Activated CD8-positive, alpha-beta memory T cell treated with anti-CD3 and anti-CD28 coated beads, Interleukin-2, amount 50 U/mL, for 1 hour (primary cell): ENCODE data around the gene TAS2R19.
"Not testable (repeated sequence)": the region's sequence is repeated elsewhere in the genome, so short reads cannot be mapped to it uniquely, and the experiment has no call there.

ENCODE experiments used
- DNase-seq: peaks from one replicate; pipeline ENCODE4 v3.0.0-alpha.2; 2020; ENCODE audit errors: extremely low read depth

The TAS2R19 gene, protein sequence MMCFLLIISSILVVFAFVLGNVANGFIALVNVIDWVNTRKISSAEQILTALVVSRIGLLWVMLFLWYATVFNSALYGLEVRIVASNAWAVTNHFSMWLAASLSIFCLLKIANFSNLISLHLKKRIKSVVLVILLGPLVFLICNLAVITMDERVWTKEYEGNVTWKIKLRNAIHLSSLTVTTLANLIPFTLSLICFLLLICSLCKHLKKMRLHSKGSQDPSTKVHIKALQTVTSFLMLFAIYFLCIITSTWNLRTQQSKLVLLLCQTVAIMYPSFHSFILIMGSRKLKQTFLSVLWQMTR

DNA sequence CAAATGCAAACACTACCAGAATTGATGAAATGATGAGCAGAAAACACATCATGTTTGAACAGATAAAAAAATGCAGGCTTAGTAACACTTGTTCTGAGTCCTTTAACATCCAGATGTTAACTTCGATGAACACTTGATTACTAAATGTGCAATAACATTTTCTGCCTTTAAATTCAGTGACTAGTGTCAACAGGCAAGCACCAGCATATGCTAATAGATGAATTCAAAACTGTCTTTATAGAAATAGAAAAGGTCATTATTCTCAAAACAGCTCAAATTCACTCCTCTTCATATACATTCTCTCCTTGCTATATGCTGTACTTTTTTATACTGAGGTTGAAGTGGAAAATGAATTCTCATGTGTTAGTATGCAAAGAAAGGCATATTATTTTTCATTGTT lies at the start of gene TAS2R19:
TSS of gene TAS2R19 (minus strand) at position 101 of the 400 bp plus-strand sequence. CDS start at position 52, 49 bp downstream.
- DNase-seq = no peak

DNA sequence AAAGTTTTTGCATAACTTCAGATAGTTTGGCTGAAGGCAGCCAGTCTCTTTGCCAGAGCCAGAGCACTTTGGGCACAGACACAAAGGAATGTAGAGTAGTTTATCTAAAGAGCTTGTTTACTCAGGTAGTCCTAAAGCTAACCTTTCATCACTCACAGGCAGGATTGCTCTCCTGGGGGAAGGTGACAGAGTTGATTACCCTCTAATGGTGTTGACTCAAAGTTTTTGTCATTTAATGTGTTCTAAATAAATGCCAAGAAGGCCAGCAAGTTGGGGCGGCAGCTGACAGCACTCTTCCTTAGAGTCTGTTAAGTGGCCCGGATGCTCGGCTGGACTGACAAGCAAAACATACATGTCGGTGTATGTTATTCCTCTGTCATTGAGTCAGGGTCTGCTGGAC lies 49.0 kb upstream of the TAS2R19 start:
- no peak for DNase-seq

DNA sequence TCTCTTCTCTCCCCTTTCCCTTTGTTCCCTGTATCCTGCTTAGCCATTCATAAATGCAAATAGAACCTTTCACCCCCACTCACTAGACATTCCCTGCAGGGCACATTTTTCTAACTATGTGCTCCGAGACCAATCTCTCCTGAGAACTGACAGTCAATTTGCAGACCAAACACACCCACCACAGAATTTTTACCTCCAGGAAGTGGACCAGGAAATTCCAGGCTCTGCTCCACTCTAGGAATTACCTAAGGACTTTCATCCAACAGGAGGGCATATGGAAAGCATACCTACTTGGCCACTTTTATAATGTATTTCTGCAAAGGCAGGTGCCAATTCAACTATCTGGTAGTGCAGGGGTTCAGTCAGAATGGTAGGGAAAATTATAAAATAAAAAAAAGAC lies 48.6 kb upstream of the TAS2R19 start:
- DNase-seq = no peak

DNA sequence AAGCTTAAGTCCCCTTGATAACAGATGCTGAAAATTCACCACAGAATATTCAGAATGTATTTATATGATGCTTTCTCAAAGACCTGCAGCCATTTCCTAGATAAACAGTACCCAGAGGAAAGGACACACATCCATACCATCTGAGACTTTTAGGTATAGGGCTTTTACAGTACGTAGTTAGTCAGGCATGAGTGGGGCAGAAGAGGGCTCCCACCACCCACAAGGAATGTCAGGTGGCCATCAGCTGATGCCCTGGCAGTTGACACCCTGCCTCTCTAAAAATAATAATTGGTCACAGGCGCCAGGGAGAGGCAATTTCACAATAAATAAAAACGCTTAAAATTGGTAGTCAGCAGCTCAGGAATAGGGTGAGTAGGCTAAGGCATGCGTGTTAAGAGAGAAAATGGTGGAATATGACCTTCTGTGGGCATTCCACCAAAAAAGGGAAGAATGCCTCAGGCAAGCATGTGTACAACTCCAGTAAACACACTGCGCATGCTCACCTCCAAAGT lies 47.5 kb upstream of the TAS2R19 start:
- no peak for DNase-seq

DNA sequence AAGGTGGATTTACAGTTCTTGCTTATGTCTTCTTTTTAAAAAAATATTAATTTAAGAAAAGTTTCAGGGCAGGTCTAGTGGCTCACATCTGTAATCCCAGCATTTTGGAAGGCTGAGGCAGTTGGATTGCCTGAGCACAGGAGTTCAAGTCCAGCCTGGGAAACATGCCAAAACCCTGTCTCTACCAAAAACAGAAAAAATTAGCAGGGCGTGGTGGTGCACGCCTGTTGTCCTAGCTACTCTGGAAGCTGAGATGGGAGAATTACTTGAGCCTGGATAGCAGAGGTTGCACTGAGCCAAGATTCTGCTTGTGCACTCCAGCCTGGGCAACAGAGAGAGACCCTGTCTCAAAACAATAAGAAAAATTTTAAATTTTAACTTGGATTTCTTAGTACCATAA lies 45.1 kb upstream of the TAS2R19 start:
- DNase-seq = no peak

DNA sequence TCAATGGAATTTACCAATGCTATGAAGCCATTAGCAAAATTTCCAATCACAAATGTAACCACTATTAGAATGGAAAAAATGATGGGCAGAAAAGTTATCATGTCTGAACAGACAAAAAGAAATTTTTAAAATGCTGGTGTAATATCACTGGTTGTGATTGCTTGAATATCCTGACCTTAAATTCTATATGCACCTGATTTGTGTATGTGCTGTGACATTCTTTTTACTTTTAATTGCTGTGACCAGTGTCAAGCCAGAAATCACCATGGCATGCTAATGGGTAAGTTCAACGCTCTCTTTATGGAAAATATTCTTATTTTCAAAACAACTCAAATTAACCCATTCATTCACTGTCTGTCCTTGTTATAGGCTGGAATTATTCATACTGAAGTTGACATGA lies 39.8 kb upstream of the TAS2R19 start, which contains the start of gene TAS2R46:
TSS of gene TAS2R46 (minus strand) at position 101 of the 400 bp plus-strand sequence. CDS start at position 101, 0 bp downstream.
- not testable (repeated sequence) for DNase-seq

DNA sequence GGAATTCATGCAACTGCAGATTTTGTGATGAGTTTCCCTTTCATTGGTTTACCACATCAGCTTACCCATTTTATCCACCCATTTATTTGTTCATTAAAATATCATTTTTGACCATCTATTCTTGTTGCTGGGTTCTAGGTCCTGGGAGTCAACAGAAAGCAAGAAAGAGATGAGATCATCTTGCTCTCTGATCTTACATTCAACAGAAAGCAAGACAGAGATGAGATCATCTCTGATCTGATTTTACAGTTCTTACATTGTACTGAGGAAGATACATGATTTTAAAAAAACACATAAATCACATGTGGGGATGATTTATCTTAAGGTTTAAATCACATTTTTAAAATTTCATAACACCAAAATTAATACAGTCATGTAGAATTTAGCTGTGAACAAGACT lies 37.4 kb upstream of the TAS2R19 start:
- no peak for DNase-seq

DNA sequence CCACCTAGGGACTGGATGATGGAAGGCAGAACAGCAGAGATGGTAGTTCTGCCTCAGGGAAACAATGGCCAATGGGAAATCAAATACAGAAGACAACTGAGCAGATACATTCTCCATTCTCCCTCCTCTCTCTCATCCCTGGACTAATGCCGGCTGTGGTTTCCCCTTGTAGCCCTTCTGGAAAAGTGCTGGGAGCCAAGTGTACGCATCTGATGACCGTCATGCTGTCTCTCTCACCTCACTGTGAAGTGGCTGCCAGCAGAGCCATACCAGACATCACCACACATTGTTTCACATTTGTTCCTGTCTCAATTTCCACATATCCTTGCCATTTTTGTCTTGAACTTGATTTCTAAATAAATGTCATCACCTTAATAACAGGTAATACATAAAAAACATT lies 36.6 kb upstream of the TAS2R19 start:
- DNase-seq = no peak

DNA sequence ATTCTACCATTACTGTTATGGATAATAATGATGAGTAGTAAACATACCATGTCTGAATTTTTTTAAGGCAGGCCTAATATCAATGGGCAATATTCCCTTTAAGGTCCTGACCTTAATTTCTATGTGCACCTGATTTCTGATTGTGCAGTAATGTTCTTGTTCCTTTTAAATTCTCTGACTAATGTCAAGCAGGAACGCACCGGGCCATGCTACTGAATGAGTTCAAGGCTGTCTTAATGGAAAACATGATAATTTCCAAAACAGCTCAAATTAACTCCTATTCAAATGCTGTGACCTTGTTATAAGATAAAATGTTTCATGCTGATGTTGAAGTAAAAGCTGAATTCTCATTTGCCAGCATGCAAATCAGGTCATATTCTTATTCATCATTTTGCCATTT lies 32.9 kb upstream of the TAS2R19 start:
- DNase-seq = no peak

DNA sequence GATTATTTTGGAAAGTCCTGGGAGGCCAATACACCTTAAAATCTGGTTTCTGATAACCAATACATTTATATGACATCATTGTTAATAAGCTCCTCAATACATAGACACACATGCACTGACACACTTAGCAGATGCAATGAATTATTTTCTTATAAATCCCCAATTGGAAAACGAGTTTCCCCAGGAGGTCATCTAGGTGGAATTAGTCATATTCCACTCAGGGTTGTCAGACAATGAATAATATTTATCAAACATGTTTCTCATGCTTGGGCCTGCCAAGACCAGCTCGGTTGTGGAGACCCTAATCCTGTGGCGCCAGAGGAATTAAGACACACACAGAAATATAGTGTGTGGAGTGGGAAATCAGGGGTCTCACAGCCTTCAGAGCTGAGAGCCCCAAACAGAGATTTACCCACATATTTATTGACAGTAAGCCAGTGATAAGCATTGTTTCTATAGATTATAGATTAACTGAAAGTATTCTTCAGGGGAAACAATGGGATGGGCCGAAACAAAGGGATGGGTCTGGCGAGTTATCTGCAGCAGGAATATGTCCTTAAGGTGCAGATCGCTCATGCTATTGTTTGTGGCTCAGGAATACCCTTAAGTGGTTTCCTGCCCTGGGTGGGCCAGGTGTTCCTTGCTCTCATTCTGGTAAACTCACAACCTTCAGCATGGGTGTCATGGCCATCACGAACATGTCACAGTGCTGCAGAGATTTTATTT lies 27.5 kb upstream of the TAS2R19 start:
- DNase-seq = not testable (repeated sequence)

DNA sequence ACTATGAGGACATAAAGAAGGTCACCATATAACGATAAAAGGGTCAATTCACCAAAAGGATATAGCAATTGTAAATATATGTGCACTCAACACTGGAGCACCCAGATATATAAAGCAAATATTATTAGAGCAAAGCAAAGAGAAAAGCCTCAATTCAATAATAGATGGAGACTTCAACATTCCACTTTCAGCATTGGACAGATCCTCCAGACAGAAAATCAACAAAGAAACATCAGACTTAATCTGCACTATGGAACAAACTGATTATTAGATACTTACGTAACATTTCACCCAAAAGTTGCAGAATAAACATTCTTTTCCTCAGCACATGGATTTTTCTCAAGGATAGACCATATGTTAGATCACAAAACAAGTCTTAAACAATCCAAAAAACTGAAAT lies 18.9 kb upstream of the TAS2R19 start:
- DNase-seq = not testable (repeated sequence)

DNA sequence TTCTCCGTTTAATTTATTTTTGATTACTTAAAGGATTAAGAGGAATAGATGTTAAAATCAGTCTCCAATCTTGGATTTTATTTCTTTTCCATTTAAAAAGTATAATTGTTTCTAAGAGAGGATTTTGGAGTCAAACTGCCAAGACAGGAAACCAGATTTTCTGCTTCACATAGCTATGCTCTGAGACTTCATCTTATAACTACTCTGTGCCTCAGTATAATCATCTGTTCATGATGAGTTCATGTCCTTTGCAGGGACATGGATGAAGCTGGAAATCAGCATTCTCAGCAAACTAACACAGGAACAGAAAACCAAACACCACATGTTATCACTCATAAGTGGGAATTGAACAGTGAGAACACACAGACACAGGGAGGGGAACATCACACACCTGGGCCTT lies 17.7 kb upstream of the TAS2R19 start:
- DNase-seq = no peak

DNA sequence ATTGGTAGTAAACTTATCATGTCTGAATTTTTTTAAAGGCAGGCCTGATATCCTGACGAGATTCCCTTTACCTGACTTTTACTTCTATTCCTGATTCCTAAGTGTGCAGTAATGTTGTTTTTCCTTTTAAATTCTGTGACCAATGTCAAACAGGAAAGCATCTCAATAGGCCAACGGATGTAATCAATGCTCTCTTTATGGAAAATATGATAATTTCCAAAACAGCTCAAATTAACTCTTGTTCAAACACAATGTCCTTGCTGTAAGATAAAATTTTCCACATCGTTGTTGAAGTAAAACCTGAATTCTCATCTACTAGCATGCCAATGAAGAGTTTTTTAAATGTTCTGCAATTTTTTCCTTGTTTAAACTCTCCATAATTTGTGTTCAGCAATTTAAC lies 16.8 kb upstream of the TAS2R19 start:
- DNase-seq = no peak

DNA sequence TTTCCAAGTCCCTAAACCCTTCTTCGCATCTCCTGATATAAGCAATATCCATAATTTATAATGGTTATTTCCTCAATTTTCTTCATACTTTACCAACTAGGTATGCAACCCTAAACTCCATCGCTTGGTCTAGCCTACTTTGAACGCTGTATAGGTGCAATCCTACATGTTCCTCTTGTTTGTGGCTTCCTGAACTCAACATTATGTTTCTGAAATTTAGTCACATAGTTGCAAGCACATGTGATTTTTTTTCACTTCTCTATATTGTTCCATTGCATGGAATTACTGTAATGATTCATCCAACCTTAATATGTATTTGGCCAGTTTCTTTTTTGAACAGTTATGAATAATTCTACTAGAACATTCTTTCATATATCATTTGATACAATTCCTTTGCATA lies 11.5 kb upstream of the TAS2R19 start:
- DNase-seq = not testable (repeated sequence)

DNA sequence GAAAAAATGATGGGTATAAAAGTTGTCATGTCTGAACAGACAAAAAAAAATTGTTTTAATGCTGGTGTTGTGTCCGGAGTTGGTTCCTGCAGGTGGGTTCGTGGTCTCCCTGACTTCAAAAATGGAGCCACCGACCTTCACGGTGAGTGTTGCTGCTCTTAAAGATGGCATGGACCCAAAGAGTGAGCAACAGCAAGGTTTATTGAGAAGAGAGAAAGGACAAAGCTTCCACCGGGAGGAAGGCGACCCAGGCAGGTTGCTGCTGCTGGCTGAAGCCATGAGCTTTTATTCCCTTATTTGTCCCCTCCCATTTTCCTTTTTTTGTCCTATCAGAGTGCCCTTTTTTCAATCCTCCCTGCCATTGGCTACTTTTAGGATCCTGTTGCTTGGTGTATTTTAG lies 8.9 kb upstream of the TAS2R19 start, which contains the start of gene TAS2R31:
TSS of gene TAS2R31 (minus strand) at position 101 of the 400 bp plus-strand sequence. CDS start at position 29, 72 bp downstream.
- DNase-seq = no peak

DNA sequence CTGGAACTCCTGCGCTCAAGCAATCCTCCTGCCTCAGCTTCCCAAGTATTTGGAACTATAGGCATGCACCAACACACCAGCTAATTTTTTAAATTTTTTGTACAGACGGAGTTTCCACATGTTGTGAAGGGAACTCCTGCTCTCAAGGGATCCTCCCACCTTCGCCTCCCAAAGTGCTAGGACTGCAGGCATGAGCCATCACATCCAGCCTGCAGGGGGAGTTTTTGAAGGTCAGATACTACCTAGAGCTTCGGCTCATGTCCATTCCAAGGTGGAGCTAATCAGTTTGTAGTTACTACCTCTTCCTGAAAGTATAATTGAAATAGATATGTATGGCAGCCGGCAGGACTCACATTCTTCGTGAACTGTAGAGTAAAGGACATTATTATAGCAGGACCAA lies 3.7 kb upstream of the TAS2R19 start:
- no peak for DNase-seq

DNA sequence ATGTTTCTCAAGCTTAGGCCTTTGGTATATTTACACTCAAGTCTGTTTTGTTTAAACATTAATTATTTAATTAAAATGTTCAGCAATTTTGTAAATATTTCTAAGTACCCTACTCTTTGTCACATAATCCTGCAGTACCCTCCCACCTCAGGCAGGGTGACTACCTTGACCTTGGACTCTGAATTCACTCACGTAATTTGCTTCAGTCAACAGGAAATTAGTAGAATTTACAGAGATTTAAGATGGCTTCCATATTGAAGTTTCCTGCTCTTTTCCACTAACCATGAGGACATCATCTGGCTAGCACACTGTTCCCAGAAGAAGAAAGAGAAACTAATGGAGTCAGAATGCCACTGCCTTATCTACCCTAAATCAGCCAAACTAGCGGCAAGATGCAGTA lies 967 bp upstream of the TAS2R19 start:
- no peak for DNase-seq

DNA sequence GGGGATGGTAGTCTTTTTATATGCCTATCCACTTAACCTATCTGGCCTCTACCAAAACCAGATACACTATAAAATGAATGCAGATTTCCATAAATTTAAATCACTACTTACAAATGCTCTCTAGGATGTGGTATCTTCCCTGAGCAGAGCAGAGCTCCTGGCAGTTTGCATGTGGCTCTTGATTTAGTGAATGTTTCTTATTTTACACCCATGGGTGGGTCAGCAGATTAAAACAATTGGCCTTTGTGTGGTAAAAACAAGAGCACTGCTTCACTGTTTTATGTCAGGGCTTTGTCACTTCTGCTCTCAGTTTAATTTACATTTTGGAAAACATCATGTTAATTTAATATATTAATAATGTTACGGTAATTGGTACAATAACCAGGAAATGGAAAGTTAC lies 5.5 kb downstream of the TAS2R19 start:
- no peak for DNase-seq

DNA sequence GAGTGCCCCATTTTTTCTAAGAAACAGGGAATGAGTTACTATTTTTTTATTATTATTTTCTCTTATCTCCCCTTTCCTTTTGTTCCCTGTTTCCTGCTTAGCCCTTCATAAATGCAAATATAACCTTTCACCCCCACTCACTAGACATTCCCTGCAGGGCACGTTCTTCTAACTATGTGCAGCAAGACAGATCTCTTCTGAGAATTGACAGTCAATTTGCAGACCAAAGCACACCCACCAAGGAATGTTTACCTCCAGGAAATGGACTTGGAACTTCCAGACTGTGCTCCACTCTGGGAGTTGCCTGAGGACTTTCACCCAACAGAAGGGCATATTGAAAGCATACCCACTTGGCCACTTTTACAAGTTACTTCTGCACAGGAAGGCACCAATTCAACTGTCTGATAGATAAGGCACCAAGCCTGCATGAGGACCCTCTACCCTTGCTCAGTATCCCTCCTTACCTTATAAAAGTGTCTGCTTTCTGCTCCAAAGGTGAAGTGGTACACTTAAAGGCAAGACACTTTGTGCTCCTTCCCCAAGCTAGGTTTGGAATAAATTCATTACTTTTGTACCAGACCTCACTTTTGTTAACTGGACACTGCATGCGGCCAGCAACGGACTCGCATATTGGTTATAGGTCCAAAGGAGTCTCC lies 6.5 kb downstream of the TAS2R19 start:
- DNase-seq = no peak

DNA sequence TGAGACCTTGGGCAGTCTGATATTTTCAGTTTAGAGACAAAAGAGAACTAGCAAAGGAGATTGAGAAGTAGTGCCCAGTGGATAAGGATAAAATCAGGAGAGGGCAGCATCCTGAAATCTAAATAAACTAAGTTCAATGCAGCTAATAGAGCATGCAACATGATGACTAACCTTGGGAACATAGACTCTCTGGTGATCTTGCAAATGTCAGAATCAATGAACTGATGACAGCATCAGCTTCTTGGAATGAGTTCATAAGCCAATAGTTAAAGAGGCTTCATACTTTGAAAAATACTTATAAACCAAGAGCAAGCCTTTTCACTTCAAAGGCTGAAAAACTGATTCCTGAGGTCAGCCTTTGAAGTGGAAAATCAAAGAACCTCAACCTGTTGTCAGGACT lies 8.2 kb downstream of the TAS2R19 start:
- no peak for DNase-seq

DNA sequence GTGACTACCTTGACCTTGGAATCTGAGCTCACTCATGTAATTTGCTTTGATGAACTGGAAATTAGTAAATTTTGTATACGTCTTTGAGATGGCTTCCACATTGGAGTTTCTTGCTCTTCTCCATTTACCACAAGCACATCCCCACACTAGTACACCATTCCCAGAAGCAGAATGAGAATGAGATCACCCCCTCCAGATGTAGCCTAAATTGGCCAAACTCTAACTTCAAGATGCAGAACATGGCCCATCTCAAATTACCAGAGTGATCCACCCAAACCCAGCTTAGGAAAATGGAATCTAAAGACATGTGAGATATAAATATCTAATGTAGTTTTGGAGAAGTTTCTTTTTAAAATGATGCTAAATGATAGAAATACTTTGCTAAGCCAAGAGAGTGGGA lies 14.8 kb downstream of the TAS2R19 start:
- no peak for DNase-seq

DNA sequence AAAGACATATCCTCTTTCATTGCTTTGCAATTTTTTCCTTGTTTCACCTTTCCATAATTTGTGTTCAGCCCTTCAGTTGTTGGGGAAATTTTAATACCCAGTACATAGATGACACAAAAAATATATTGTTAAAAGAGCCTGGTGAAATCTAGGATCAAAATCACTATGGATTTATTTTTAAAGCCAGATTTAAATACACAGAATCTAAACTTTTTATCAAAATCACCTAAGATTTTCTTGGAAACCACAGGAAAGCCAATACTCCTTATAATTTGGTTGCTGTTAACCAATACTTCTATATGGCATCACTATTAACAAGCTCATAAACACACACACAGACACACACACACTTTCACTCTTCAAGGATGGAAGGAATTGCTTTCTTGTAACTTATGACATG lies 24.2 kb downstream of the TAS2R19 start, which contains the start of gene TAS2R20:
TSS of gene TAS2R20 (minus strand) at position 101 of the 400 bp plus-strand sequence. CDS start 429 bp downstream, outside the sequence.
- DNase-seq = no peak
